Lower leg skin (tissue), 4 donors: ENCODE data around the gene E2F3. TPM values are rescaled to one million over a fixed set of nuclear protein-coding genes. Genes with fewer than 3 reads are reported as not detected.
"Not testable (repeated sequence)": the region's sequence is repeated elsewhere in the genome, so short reads cannot be mapped to it uniquely, and the experiment has no call there.

Experiments
- DNase-seq, 2 donors: peaks; one replicate each; pipeline ENCODE4 v3.0.0-alpha.2; 2019; ENCODE audit warnings: low spot score in 2 of 2
- H3K4me3 ChIP-seq: fragments of 200-600 bp; sonication (generic); 2 replicates; pipeline ENCODE4 v1.5.1; 2017; ENCODE audit warnings: mild to moderate bottlenecking, low read depth; ENCODE audit not compliant: poor library complexity, severe bottlenecking
- CTCF ChIP-seq, 3 donors: fragments of 450-650 bp; IDR thresholded peaks; one replicate each; pipeline ENCODE4 v1.5.1; 2016; ENCODE audit warnings: antibody characterized with exemption in 3 of 3, mild to moderate bottlenecking in 3 of 3, moderate library complexity in 2 of 3
- POLR2A ChIP-seq, 2 donors: fragments of 450-650 bp; IDR thresholded peaks; one replicate each; pipeline ENCODE4 v1.6.1; 2016 to 2017; ENCODE audit warnings: antibody characterized with exemption in 2 of 2, mild to moderate bottlenecking in 1 of 2, moderate library complexity in 1 of 2
- WGBS, 2 donors: methylation state at CpG; one replicate each; pipeline ENCODE4 v1.1.5; 2018; 5-methylcytosine and 5-hydroxymethylcytosine counted together
- intact Hi-C: fragments of 100-400 bp; cut with DNase I; formaldehyde crosslinking; loops from one replicate; pipeline ENCODE4 v1.15.0; 2023; ENCODE audit warnings: low total_unique reads
- total RNA-seq, 4 donors: library from RNA; depleted of rRNA; stranded (reverse); fragments of >200 nt; gene quantifications; one replicate each; pipeline ENCODE4 v1.1.0, GENCODE V29; 2016

The E2F3 gene
- total RNA-seq, 4 donors from 2014 or later, result 1.4 to 3.5 (median 2.0) TPM

GRCh38 chr6:20464847-20465246 is 63.2 kb downstream of the E2F3 start:
- H3K4me3 ChIP-seq, result no peak overlapping the region
- intact Hi-C loops, result no loop called here
- 66 to 74% methylated on average over 4 of the region's 4 CpGs for WGBS, 2 donors
- no peak for DNase-seq
- TF ChIP-seq CTCF (IDR thresholded peaks at IDR 0.05) (no peak), POLR2A (IDR thresholded peaks at IDR 0.05) (no peak)

- intact Hi-C loops, H3K4me3 ChIP-seq, DNase-seq: not testable (repeated sequence)
- WGBS, 2 donors, result 97 to 99% methylated on average over 4 of the region's 4 CpGs
Measured at GRCh38 chr6:20465616-20466015, 63.9 kb downstream of the E2F3 start.

- intact Hi-C loops, result no loop called here
- no peak for TF ChIP-seq POLR2A (IDR thresholded peaks at IDR 0.05)
- TF ChIP-seq CTCF (IDR thresholded peaks at IDR 0.05), result no peak
- no peak for DNase-seq
- no peak overlapping the region for H3K4me3 ChIP-seq
- WGBS, 2 donors, result 89 to 92% methylated on average over 4 of the region's 4 CpGs
Measured at GRCh38 chr6:20467437-20467836, 65.8 kb downstream of the E2F3 start.

GRCh38 chr6:20468209-20468608 is 66.5 kb downstream of the E2F3 start:
- 91 to 92% methylated on average over 7 of the region's 7 CpGs for WGBS, 2 donors
- no peak for DNase-seq
- intact Hi-C loops, result no loop called here
- no peak for TF ChIP-seq CTCF (IDR thresholded peaks at IDR 0.05)
- no peak for TF ChIP-seq POLR2A (IDR thresholded peaks at IDR 0.05)
- H3K4me3 ChIP-seq, result no peak overlapping the region

- no peak for DNase-seq
- intact Hi-C loops, result no loop called here
- WGBS, 2 donors, result 67 to 74% methylated on average over 3 of the region's 3 CpGs
- H3K4me3 ChIP-seq, result no peak overlapping the region
- TF ChIP-seq POLR2A (IDR thresholded peaks at IDR 0.05) (no peak), CTCF (IDR thresholded peaks at IDR 0.05) (no peak)
Measured at GRCh38 chr6:20472748-20473147, 71.1 kb downstream of the E2F3 start.

GRCh38 chr6:20473518-20473917 is 71.8 kb downstream of the E2F3 start:
- WGBS, 2 donors, result 88 to 100% methylated on average over 1 of the region's 1 CpG
- DNase-seq, result no peak
- intact Hi-C loops, result no loop called here
- H3K4me3 ChIP-seq, result no peak overlapping the region
- TF ChIP-seq POLR2A (IDR thresholded peaks at IDR 0.05), result no peak
- no peak for TF ChIP-seq CTCF (IDR thresholded peaks at IDR 0.05)
